SU-DHL-6 (cell line): Measurements from ENCODE around the gene SERPINB6.

Experiments
- CTCF ChIP-seq: fragments of 200-600 bp; sonication (generic); IDR thresholded peaks from one replicate; pipeline ENCODE4 v1.5.1; 2017; ENCODE audit warnings: antibody characterized with exemption, mild to moderate bottlenecking, low read length, moderate library complexity; ENCODE audit not compliant: insufficient read depth, poor library complexity, severe bottlenecking
- EZH2phosphoT487 ChIP-seq: fragments of 200-600 bp; sonication (generic), shearing (Covaris generic); conservative IDR thresholded peaks from 2 replicates; pipeline ENCODE4 v1.6.1; 2018; ENCODE audit warnings: mild to moderate bottlenecking, antibody characterized with exemption, low read length, moderate library complexity, mixed read lengths

DNA sequence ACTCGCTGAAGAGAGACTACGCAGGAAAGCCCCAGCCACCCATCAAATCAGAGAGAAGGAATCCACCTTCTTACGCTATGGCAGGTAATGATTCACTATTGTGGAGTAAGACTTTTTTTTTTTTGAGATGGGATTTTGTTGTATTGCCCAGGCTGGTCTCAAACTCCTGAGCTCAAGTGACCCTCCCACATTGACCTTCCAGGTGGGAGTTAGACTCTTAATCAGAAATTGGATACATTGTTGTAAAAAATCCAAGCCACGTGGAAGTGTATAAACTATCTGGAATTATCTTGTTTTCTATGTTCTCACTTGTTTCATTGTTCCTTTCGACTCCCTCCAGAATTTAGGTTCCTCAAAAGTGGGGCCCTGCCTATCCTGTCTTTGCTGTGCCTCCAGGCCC is 35.1 kb upstream of the SERPINB6 start:
- TF ChIP-seq CTCF (no peak), EZH2phosphoT487 (no peak)
